HepG2 (cell line): ENCODE results near the gene ZSWIM7. TPM values are rescaled to one million over a fixed set of nuclear protein-coding genes. Genes with fewer than 3 reads are reported as not detected.

ENCODE experiments used
- ATAC-seq: fragments of 200-7000 bp; cut with Tn5 transposase; 3 replicates; pipeline ENCODE4 v1.9.1; 2020; ENCODE audit warnings: mild to moderate bottlenecking, moderate library complexity
- BruUV-seq: library from RNA; stranded (reverse); fragments of 400-500 nt; replicated peaks from 2 replicates; lab custom pipeline; 2021; lab: Mats Ljungman, UMichigan
- CTCF ChIA-PET: fragments of 300-600 bp; formaldehyde crosslinking; extraction: SDS; loops from one replicate; lab custom pipeline; 2021; ENCODE audit warnings: low total read pairs, inconsistent platforms, low intra/inter-chr PET ratio; lab: Yijun Ruan, JAX
- POLR2A ChIA-PET: fragments of 350-600 bp; sonication (Branson Sonifier 250); formaldehyde crosslinking; loops from one replicate; lab custom pipeline; 2020; ENCODE audit warnings: antibody characterized with exemption, inconsistent platforms; lab: Yijun Ruan, JAX
- DNase-seq: peaks from one replicate; pipeline ENCODE4 v3.0.0-alpha.2; 2015; ENCODE audit warnings: low spot score
- FAIRE-seq: peaks from 3 replicates; lab custom pipeline; 2011; peaks lifted over from hg19 to GRCh38; lab: Jason Lieb, UNC
- H2AFZ ChIP-seq: one replicate; pipeline ENCODE4 v1.6.1; 2011; ENCODE audit warnings: low read length, inconsistent platforms
- H3K27ac ChIP-seq: fragments of 300-600 bp; 3 replicates; pipeline ENCODE4 v1.8.0; 2011; ENCODE audit warnings: mixed run types, mild to moderate bottlenecking, mixed read lengths, low read length, inconsistent platforms; ENCODE audit not compliant: insufficient read depth; ENCODE audit errors: extremely low read length
- H3K27me3 ChIP-seq, 2 experiments: fragments of 200-600 bp in 1 of 2; 2 replicates in 1 of 2; 3 replicates in 1 of 2; pipeline versions ENCODE4 v1.6.0 to v1.8.0; 2011; ENCODE audit warnings: low read length in 2 of 2, mild to moderate bottlenecking in 2 of 2, moderate library complexity in 2 of 2, inconsistent platforms in 1 of 2; ENCODE audit not compliant: insufficient read depth in 2 of 2, control insufficient read depth in 1 of 2
- H3K36me3 ChIP-seq, 2 experiments: fragments of 200-600 bp in 1 of 2; replicated peaks in 1 of 2; 2 replicates in 1 of 2; 3 replicates in 1 of 2; pipeline versions ENCODE4 v1.5.1 to v1.8.0; 2011; ENCODE audit warnings: low read length in 2 of 2, inconsistent platforms in 1 of 2; ENCODE audit not compliant: insufficient read depth in 2 of 2, control insufficient read depth in 1 of 2
- H3K4me1 ChIP-seq: 2 replicates; pipeline ENCODE4 v1.5.1; 2012; ENCODE audit warnings: low read length, inconsistent platforms; ENCODE audit not compliant: insufficient read depth
- H3K4me2 ChIP-seq: 2 replicates; pipeline ENCODE4 v1.6.0; 2011; ENCODE audit warnings: low read depth, low read length, inconsistent platforms
- H3K4me3 ChIP-seq, 3 experiments: fragments of 200-600 bp in 1 of 3; sonication (generic), shearing (Covaris generic) in 1 of 3; replicated peaks in 1 of 3; 2 replicates each; pipeline ENCODE4 v1.5.1; 2011 to 2016; ENCODE audit warnings: low read length in 3 of 3, inconsistent platforms in 2 of 3, low read depth in 2 of 3, mild to moderate bottlenecking in 2 of 3, control low read depth in 1 of 3, mixed read lengths in 1 of 3; ENCODE audit not compliant: insufficient read depth in 1 of 3
- H3K79me2 ChIP-seq: one replicate; pipeline ENCODE4 v1.6.1; 2011; ENCODE audit warnings: low read length, inconsistent platforms; ENCODE audit not compliant: insufficient read depth
- H3K9ac ChIP-seq: 2 replicates; pipeline ENCODE4 v1.6.0; 2011; ENCODE audit warnings: mild to moderate bottlenecking, low read depth, low read length, inconsistent platforms; ENCODE audit not compliant: insufficient read depth
- H3K9me3 ChIP-seq: 2 replicates; pipeline ENCODE4 v1.5.1; 2012; ENCODE audit warnings: mild to moderate bottlenecking, low read length
- H4K20me1 ChIP-seq: 2 replicates; pipeline ENCODE4 v1.6.0; 2011; ENCODE audit warnings: inconsistent platforms, mild to moderate bottlenecking, low read length, moderate library complexity; ENCODE audit not compliant: insufficient read depth
- ARID2 ChIP-seq: sonication (generic); formaldehyde crosslinking; IDR thresholded peaks from 2 replicates; pipeline ENCODE4 v1.8.1; 2022; ENCODE audit warnings: mild to moderate bottlenecking, missing genetic modification reagents, borderline replicate concordance
- HES4 ChIP-seq: sonication (generic); formaldehyde crosslinking; IDR thresholded peaks from 2 replicates; pipeline ENCODE4 v1.9.0; 2021; ENCODE audit warnings: mild to moderate bottlenecking, missing genetic modification reagents, borderline replicate concordance
- TAF1 ChIP-seq: sonication (generic); formaldehyde crosslinking; IDR thresholded peaks from 2 replicates; pipeline ENCODE4 v1.4.0; 2020; ENCODE audit warnings: missing genetic modification reagents
- ZEB1 ChIP-seq: IDR thresholded peaks from 2 replicates; pipeline ENCODE4 v1.6.1; 2012; ENCODE audit warnings: mild to moderate bottlenecking, low read depth, inconsistent platforms; ENCODE audit not compliant: insufficient replicate concordance
- ZNF564 ChIP-seq: sonication (generic); formaldehyde crosslinking; IDR thresholded peaks from 2 replicates; pipeline ENCODE4 v1.8.1; 2023; ENCODE audit warnings: mild to moderate bottlenecking, missing genetic modification reagents
- ZNF607 ChIP-seq: sonication (generic); formaldehyde crosslinking; IDR thresholded peaks from 2 replicates; pipeline ENCODE4 v1.5.1; 2020; ENCODE audit warnings: missing genetic modification reagents, mild to moderate bottlenecking, borderline replicate concordance
- ZNF609 ChIP-seq: sonication (generic); formaldehyde crosslinking; IDR thresholded peaks from 2 replicates; pipeline ENCODE4 v1.4.0; 2020; ENCODE audit warnings: mild to moderate bottlenecking, missing genetic modification reagents, borderline replicate concordance
- ZNF746 ChIP-seq: sonication (generic); formaldehyde crosslinking; IDR thresholded peaks from 2 replicates; pipeline ENCODE4 v1.8.0; 2022; ENCODE audit warnings: mild to moderate bottlenecking, missing genetic modification reagents
- WGBS: methylation state at CpG from one replicate; pipeline ENCODE4 v1.1.6; 2017; ENCODE audit warnings: low lambda C conversion rate; 5-methylcytosine and 5-hydroxymethylcytosine counted together
- in situ Hi-C: cut with HindIII; loops from 2 replicates; pipeline ENCODE4 v1.10.0; 2017; ENCODE audit warnings: low pct_unique_long_range_greater_than_20kb; ENCODE audit not compliant: extremely low pct_ligation_motif_present
- intact Hi-C: fragments of 100-400 bp; cut with micrococcal nuclease; formaldehyde crosslinking; loops from one replicate; pipeline ENCODE4 v1.10.0; 2022; ENCODE audit not compliant: unreplicated experiment
- polyA plus RNA-seq, 8 experiments: library from polyadenylated mRNA; depleted of rRNA in 3 of 8; stranded (reverse) in 7 of 8; unstranded in 1 of 8; fragments of >200 nt; fragmentation: Illumina TruSeq in 4 of 8; extraction: Trizol in 4 of 8; gene quantifications; 2 replicates each; pipeline versions ENCODE4 v1.2.1 to v1.2.3, GENCODE V29; 2011 to 2016; ENCODE audit warnings: low read depth in 4 of 8, missing spikeins in 1 of 8, mixed read lengths in 1 of 8; ENCODE audit not compliant: insufficient read depth in 1 of 8
- total RNA-seq, 5 experiments: library from RNA; depleted of rRNA; stranded (reverse); fragments of >200 nt; fragmentation: Illumina TruSeq; extraction: Trizol; gene quantifications; 2 replicates each; pipeline ENCODE4 v1.2.3, GENCODE V29; 2016; ENCODE audit warnings: low read depth in 1 of 5

ZSWIM7 gene
- total and polyA plus RNA-seq, 2 of the 13 experiments (the other 11 are each of a cell fraction or from before 2014, with no cell fraction given) = 13.1 to 28.1 TPM

GRCh38 chr17:15928286-15928785 is 71.2 kb downstream of the ZSWIM7 start:
- no peaks in the 10 kb centered on the region for H4K20me1 ChIP-seq
- H3K4me3 ChIP-seq = no peak overlapping the region
- H3K9me3 ChIP-seq = no peaks in the 10 kb centered on the region
- CTCF ChIA-PET = no interaction called here
- POLR2A ChIA-PET = no interaction called here
- in situ Hi-C loops (loop anchor here (25.0 kb wide), 1 partner anchor 91 kb away; no protein-coding TSS in a partner anchor), intact Hi-C loops (no loop called here)
- no peak for FAIRE-seq
- no peak overlapping the region for H3K9ac ChIP-seq
- ATAC-seq = no peak
- H3K79me2 ChIP-seq = no peaks in the 10 kb centered on the region
- DNase-seq = no peak
- H3K27me3 ChIP-seq = peaks cover 2 to 13% of the 10 kb centered on the region in 2 experiments; a peak in 1 of 5 replicates
- no TSS peak for BruUV-seq
- H2AFZ ChIP-seq = no peak overlapping the region
- H3K36me3 ChIP-seq = no peaks in the 10 kb centered on the region
- H3K4me2 ChIP-seq = no peak overlapping the region
- no peak for TF ChIP-seq HES4 (CRISPR knock-in tag)
- TF ChIP-seq ZNF607 = no peak
- no peak for TF ChIP-seq ZNF609 (CRISPR knock-in tag)
- no peak for TF ChIP-seq ZNF564 (CRISPR knock-in tag)
- TF ChIP-seq ZEB1 = no peak
- TF ChIP-seq TAF1 (CRISPR knock-in tag) = no peak
- TF ChIP-seq ARID2 (CRISPR knock-in tag) = no peak
- no peak for TF ChIP-seq ZNF746
- H3K27ac ChIP-seq = no peak overlapping the region
- 35% methylated on average over 9 of the region's 9 CpGs for WGBS
- peaks cover 6% of the 10 kb centered on the region for H3K4me1 ChIP-seq

Other genes with a start within 250 kb of the ZSWIM7 start
- 6.7 and 10.4 TPM in 2 replicates for gene ADORA2B, start 54.6 kb downstream of the ZSWIM7 start, total RNA-seq (2016; rRNA removed; fragmentation: Illumina TruSeq; extraction: Trizol)
- gene ADORA2B, start 54.6 kb downstream of the ZSWIM7 start, polyA plus RNA-seq (2011; rRNA removed) = 18.2 and 20.0 TPM in 2 replicates
- 22.7 and 24.3 TPM in 2 replicates for gene TTC19, start 120 bp upstream of the ZSWIM7 start, total RNA-seq (2016; rRNA removed; fragmentation: Illumina TruSeq; extraction: Trizol)
- 4.4 and 5.6 TPM in 2 replicates for gene TTC19, start 120 bp upstream of the ZSWIM7 start, polyA plus RNA-seq (2011; rRNA removed)
- 57.0 and 80.4 TPM in 2 replicates for gene NCOR1, start 215.8 kb upstream of the ZSWIM7 start, total RNA-seq (2016; rRNA removed; fragmentation: Illumina TruSeq; extraction: Trizol)
- 65.5 and 71.7 TPM in 2 replicates for gene NCOR1, start 215.8 kb upstream of the ZSWIM7 start, polyA plus RNA-seq (2011; rRNA removed)
- 9.8 and 28.5 TPM in 2 replicates for gene PIGL, start 217.5 kb upstream of the ZSWIM7 start, total RNA-seq (2016; rRNA removed; fragmentation: Illumina TruSeq; extraction: Trizol)
- gene PIGL, start 217.5 kb upstream of the ZSWIM7 start, polyA plus RNA-seq (2011; rRNA removed) = 63.8 and 89.6 TPM in 2 replicates